Ishikawa (cell line): ENCODE results near the gene ETFDH.

Experiments
- CEBPB ChIP-seq: IDR thresholded peaks from 2 replicates; pipeline ENCODE4 v1.6.1; 2012
- CREB1 ChIP-seq: IDR thresholded peaks from 2 replicates; pipeline ENCODE4 v1.6.1; 2012; ENCODE audit warnings: low read depth
- EGR1 ChIP-seq: IDR thresholded peaks from 2 replicates; pipeline ENCODE4 v1.6.1; 2012
- EP300 ChIP-seq: IDR thresholded peaks from 2 replicates; pipeline ENCODE4 v1.6.1; 2012; ENCODE audit warnings: borderline replicate concordance
- FOXM1 ChIP-seq: IDR thresholded peaks from 2 replicates; pipeline ENCODE4 v1.6.1; 2012; ENCODE audit warnings: low read depth, borderline replicate concordance
- NFIC ChIP-seq: IDR thresholded peaks from 2 replicates; pipeline ENCODE4 v1.6.1; 2012
- RAD21 ChIP-seq: IDR thresholded peaks from 2 replicates; pipeline ENCODE4 v1.6.1; 2012; ENCODE audit warnings: low read depth
- REST ChIP-seq: IDR thresholded peaks from 2 replicates; pipeline ENCODE4 v1.6.1; 2012; ENCODE audit warnings: low read depth, mild to moderate bottlenecking
- TAF1 ChIP-seq: IDR thresholded peaks from 2 replicates; pipeline ENCODE4 v1.6.1; 2012; ENCODE audit warnings: low read depth, mild to moderate bottlenecking
- TCF12 ChIP-seq: IDR thresholded peaks from 2 replicates; pipeline ENCODE4 v1.6.1; 2012; ENCODE audit warnings: low read depth
- TEAD4 ChIP-seq: IDR thresholded peaks from 2 replicates; pipeline ENCODE4 v1.6.1; 2012
- YY1 ChIP-seq: IDR thresholded peaks from 2 replicates; pipeline ENCODE4 v1.6.1; 2012; ENCODE audit warnings: low read depth
- ZBTB7A ChIP-seq: IDR thresholded peaks from 2 replicates; pipeline ENCODE4 v1.6.1; 2012; ENCODE audit warnings: low read depth
- TF ChIP-seq, protein P1 (sequence below): IDR thresholded peaks from 2 replicates; pipeline ENCODE4 v1.6.1; 2012
- TF ChIP-seq, protein P2 (sequence below): IDR thresholded peaks from 2 replicates; pipeline ENCODE4 v1.6.1; 2012

ETFDH gene

GRCh38 chr4:158758703-158759102 lies 86.6 kb downstream of the ETFDH start:
- TF ChIP-seq ZBTB7A (no peak), TCF12 (no peak), TAF1 (no peak), REST (no peak), RAD21 (no peak), EGR1 (no peak), CEBPB (no peak), EP300 (no peak), NFIC (no peak), FOXM1 (no peak), TEAD4 (no peak), YY1 (no peak), CREB1 (no peak)
- TF ChIP-seq, protein P1, sequence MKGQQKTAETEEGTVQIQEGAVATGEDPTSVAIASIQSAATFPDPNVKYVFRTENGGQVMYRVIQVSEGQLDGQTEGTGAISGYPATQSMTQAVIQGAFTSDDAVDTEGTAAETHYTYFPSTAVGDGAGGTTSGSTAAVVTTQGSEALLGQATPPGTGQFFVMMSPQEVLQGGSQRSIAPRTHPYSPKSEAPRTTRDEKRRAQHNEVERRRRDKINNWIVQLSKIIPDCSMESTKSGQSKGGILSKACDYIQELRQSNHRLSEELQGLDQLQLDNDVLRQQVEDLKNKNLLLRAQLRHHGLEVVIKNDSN: no peak
- TF ChIP-seq, protein P2, sequence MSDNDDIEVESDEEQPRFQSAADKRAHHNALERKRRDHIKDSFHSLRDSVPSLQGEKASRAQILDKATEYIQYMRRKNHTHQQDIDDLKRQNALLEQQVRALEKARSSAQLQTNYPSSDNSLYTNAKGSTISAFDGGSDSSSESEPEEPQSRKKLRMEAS: no peak
